Measurements from ENCODE around the gene SYT9. TPM values are rescaled to one million over a fixed set of nuclear protein-coding genes. Genes with fewer than 3 reads are reported as not detected.

SYT9 gene
- total RNA-seq, 1 donor from 2014 or later, result 0.08 TPM

DNA sequence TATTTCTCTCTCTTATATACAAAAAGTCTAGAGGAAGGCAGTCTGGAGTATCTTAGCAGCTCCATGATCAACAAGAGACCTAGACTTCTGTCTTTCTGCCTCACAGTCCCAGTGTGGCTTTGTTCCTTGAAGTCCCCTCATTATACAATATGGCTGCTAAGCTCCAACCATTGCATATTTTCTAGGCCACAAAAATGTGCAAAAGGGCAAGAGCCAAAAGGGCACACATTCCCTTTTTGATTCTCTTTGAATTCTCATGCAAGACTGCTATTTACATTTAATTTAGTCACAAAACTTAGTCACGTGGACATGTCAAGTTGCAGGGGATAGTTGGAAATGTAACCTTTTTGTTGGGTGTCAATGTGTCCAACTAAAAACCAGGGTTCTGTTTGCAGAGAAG, 169.4 kb downstream of the SYT9 start:
- Histone ChIP-seq H3K4me3 (no peak overlapping the region), H3K9me3 (replicated peaks) (no peaks in the 10 kb centered on the region), H3K36me3 (no peaks in the 10 kb centered on the region), H3K27me3 (ENCODE audit: low read depth) (no peaks in the 10 kb centered on the region), H3K4me1 (no peaks in the 10 kb centered on the region), H3K27ac (replicated peaks) (no peak overlapping the region)
- TF ChIP-seq, protein P1, sequence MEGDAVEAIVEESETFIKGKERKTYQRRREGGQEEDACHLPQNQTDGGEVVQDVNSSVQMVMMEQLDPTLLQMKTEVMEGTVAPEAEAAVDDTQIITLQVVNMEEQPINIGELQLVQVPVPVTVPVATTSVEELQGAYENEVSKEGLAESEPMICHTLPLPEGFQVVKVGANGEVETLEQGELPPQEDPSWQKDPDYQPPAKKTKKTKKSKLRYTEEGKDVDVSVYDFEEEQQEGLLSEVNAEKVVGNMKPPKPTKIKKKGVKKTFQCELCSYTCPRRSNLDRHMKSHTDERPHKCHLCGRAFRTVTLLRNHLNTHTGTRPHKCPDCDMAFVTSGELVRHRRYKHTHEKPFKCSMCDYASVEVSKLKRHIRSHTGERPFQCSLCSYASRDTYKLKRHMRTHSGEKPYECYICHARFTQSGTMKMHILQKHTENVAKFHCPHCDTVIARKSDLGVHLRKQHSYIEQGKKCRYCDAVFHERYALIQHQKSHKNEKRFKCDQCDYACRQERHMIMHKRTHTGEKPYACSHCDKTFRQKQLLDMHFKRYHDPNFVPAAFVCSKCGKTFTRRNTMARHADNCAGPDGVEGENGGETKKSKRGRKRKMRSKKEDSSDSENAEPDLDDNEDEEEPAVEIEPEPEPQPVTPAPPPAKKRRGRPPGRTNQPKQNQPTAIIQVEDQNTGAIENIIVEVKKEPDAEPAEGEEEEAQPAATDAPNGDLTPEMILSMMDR (IDR thresholded peaks at IDR 0.05; ENCODE audit: borderline replicate concordance), result no peak
- no peak for DNase-seq
- intact Hi-C loops (cut with micrococcal nuclease), result no loop called here

DNA sequence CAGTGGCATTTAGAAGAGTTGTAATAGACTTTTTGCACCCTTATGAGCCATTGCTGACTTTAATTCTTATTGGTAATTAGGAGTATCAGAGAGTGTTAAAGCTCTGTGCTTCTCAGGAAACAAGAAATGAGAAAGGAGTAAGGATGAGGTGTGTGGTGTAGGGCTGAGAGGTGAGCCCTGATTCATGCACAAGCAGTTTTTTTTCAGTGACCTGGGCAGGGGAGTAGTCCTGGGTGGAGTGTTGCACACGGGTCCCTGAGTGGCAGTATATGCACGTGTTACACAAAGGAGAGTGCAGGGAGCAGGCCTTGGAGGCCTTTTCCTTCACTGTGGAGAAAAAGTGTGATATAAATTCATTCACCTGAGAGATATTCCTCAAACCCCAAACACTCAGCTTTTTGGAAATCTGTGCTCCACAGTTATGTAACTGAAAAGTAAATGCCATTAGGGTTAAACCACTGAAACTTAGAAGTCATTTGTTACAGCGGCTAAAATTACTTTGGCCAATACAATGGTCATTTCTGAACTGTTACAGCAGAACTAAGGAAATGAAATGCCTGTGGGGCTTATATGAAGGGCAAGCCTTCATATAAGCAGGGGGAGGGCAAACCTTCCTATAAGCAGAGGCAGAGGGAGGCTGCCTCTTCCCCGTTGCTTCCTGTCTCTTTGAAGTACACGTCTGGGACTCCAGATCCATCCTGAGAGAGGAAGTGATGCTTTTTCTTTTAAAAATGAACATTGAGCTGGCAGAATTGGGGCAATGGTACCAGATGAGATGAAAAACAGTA, 171.0 kb downstream of the SYT9 start:
- Histone ChIP-seq H3K36me3 (no peaks in the 10 kb centered on the region), H3K4me1 (no peaks in the 10 kb centered on the region), H3K4me3 (no peak overlapping the region), H3K27me3 (ENCODE audit: low read depth) (no peaks in the 10 kb centered on the region), H3K9me3 (replicated peaks) (no peaks in the 10 kb centered on the region), H3K27ac (replicated peaks) (no peak overlapping the region)
- intact Hi-C loops (cut with micrococcal nuclease), result no loop called here
- DNase-seq, result no peak
- TF ChIP-seq, protein P1 (IDR thresholded peaks at IDR 0.05; ENCODE audit: borderline replicate concordance), result no peak

DNA sequence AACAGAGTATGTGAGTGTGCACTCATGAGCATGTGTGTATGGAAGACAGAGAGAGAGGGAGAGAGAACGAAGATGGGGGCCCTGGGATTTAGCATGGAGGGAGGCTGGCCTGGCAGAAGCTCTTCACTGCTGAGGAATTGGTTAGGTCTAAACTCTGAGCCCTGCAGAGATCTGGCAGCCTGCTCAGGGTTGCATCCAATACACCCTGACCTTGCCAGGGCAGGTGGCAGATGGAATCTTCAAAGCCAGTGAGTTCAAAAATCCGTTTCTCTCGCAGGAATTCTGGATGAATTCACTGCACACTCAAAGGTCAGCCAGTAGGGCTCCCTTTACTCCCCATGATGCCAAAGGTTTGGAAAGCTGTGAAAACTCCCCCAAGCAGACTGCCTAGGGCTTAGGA, 172.2 kb downstream of the SYT9 start:
- no peaks in the 10 kb centered on the region for H3K27me3 ChIP-seq (ENCODE audit: low read depth)
- no peaks in the 10 kb centered on the region for H3K9me3 ChIP-seq (replicated peaks)
- H3K27ac ChIP-seq (replicated peaks), result no peak overlapping the region
- TF ChIP-seq, protein P1 (IDR thresholded peaks at IDR 0.05; ENCODE audit: borderline replicate concordance), result no peak
- no peaks in the 10 kb centered on the region for H3K4me1 ChIP-seq
- intact Hi-C loops (cut with micrococcal nuclease), result no loop called here
- no peak for DNase-seq
- H3K36me3 ChIP-seq, result no peaks in the 10 kb centered on the region
- no peak overlapping the region for H3K4me3 ChIP-seq

DNA sequence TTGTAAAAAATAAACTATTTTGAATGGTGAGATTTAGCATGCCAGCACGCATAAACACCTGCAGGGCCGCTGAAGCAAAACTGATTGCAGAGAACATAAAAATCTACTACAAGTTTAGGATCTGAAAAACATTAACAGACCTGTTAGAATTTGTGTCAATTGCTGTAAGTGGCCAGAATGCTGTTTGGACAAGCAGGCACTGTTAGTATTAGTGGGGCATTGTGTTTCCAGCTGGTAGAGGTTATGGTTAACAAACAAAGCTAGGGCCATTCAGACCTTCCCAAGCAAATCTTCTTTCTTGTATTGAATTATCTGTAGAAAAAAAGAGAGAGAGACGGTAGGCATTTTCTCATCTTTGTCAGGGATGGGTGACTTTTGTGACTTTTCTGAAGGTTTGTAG, 176.0 kb downstream of the SYT9 start:
- intact Hi-C loops (cut with micrococcal nuclease), result no loop called here
- DNase-seq, result no peak
- no peak overlapping the region for H3K27ac ChIP-seq (replicated peaks)
- no peaks in the 10 kb centered on the region for H3K27me3 ChIP-seq (ENCODE audit: low read depth)
- no peaks in the 10 kb centered on the region for H3K9me3 ChIP-seq (replicated peaks)
- TF ChIP-seq, protein P1 (IDR thresholded peaks at IDR 0.05; ENCODE audit: borderline replicate concordance), result no peak
- no peaks in the 10 kb centered on the region for H3K4me1 ChIP-seq
- no peak overlapping the region for H3K4me3 ChIP-seq
- H3K36me3 ChIP-seq, result no peaks in the 10 kb centered on the region

DNA sequence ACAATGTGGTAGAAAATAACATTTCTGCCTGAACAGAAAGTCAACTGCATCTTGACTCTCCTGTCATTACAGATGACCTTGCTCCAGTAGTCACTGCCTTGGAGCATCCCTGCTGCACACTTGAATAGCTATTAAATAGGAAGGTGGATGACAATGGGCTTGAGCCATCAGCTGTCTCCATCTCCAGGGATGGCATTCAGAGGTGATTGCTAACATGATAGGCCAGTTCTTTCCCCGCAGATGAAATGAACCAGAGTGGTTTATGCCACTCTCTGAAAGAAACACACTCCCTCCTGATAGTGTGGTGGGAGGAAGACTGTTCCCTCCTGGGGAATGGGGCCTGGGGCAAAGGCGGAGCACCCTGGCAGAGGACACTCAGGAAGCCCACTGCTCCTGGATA, 176.5 kb downstream of the SYT9 start:
- TF ChIP-seq, protein P1 (IDR thresholded peaks at IDR 0.05; ENCODE audit: borderline replicate concordance), result no peak
- no peaks in the 10 kb centered on the region for H3K36me3 ChIP-seq
- H3K9me3 ChIP-seq (replicated peaks), result no peaks in the 10 kb centered on the region
- no peaks in the 10 kb centered on the region for H3K4me1 ChIP-seq
- no peaks in the 10 kb centered on the region for H3K27me3 ChIP-seq (ENCODE audit: low read depth)
- no peak for DNase-seq
- H3K4me3 ChIP-seq, result no peak overlapping the region
- no peak overlapping the region for H3K27ac ChIP-seq (replicated peaks)
- intact Hi-C loops (cut with micrococcal nuclease), result no loop called here

Data from left ventricle myocardium inferior (tissue), 1 donor.